Measurements from ENCODE around the gene IPCEF1.
"Not testable (repeated sequence)": the region's sequence is repeated elsewhere in the genome, so short reads cannot be mapped to it uniquely, and the experiment has no call there.

IPCEF1 gene

GRCh38 chr6:154219250-154219649 is 137.4 kb downstream of the IPCEF1 start:
- no peak for DNase-seq (ENCODE audit: low read depth)

GRCh38 chr6:154218787-154219186 is 137.8 kb downstream of the IPCEF1 start:
- no peak for DNase-seq (ENCODE audit: low read depth)

- DNase-seq (ENCODE audit: low read depth), result no peak
Measured at GRCh38 chr6:154218301-154218700, 138.3 kb downstream of the IPCEF1 start.

- no peak for DNase-seq (ENCODE audit: low read depth)
Measured at GRCh38 chr6:154213782-154214181, 142.8 kb downstream of the IPCEF1 start.

GRCh38 chr6:154210678-154211077 is 145.9 kb downstream of the IPCEF1 start:
- DNase-seq (ENCODE audit: low read depth), result no peak

- no peak for DNase-seq (ENCODE audit: low read depth)
Measured at GRCh38 chr6:154209555-154209954, 147.0 kb downstream of the IPCEF1 start.

- no peak for DNase-seq (ENCODE audit: low read depth)
Measured at GRCh38 chr6:154206996-154207395, 149.6 kb downstream of the IPCEF1 start.

- DNase-seq (ENCODE audit: low read depth), result no peak
Measured at GRCh38 chr6:154206141-154206540, 150.5 kb downstream of the IPCEF1 start.

- DNase-seq (ENCODE audit: low read depth), result no peak
Measured at GRCh38 chr6:154202958-154203357, 153.6 kb downstream of the IPCEF1 start.

- DNase-seq (ENCODE audit: low read depth), result no peak
Measured at GRCh38 chr6:154202339-154202738, 154.3 kb downstream of the IPCEF1 start.

- DNase-seq (ENCODE audit: low read depth), result not testable (repeated sequence)
Measured at GRCh38 chr6:154201688-154202087, 154.9 kb downstream of the IPCEF1 start.

GRCh38 chr6:154197196-154197860 is 159.3 kb downstream of the IPCEF1 start:
- peak; percentile 92 for DNase-seq (ENCODE audit: low read depth)

- no peak for DNase-seq (ENCODE audit: low read depth)
Measured at GRCh38 chr6:154196333-154196885, 160.2 kb downstream of the IPCEF1 start.

GRCh38 chr6:154187714-154188113 is 168.9 kb downstream of the IPCEF1 start:
- no peak for DNase-seq (ENCODE audit: low read depth)

- DNase-seq (ENCODE audit: low read depth), result no peak
Measured at GRCh38 chr6:154187203-154187602, 169.4 kb downstream of the IPCEF1 start.

GRCh38 chr6:154179434-154179833 is 177.2 kb downstream of the IPCEF1 start:
- DNase-seq (ENCODE audit: low read depth), result no peak

GRCh38 chr6:154172393-154172792 is 184.2 kb downstream of the IPCEF1 start:
- DNase-seq (ENCODE audit: low read depth), result not testable (repeated sequence)

GRCh38 chr6:154170106-154170505 is 186.5 kb downstream of the IPCEF1 start:
- DNase-seq (ENCODE audit: low read depth), result no peak

- DNase-seq (ENCODE audit: low read depth), result no peak
Measured at GRCh38 chr6:154169193-154169847, 187.3 kb downstream of the IPCEF1 start.

- no peak for DNase-seq (ENCODE audit: low read depth)
Measured at GRCh38 chr6:154167126-154167525, 189.5 kb downstream of the IPCEF1 start.

- no peak for DNase-seq (ENCODE audit: low read depth)
Measured at GRCh38 chr6:154166140-154166539, 190.5 kb downstream of the IPCEF1 start.

GRCh38 chr6:154165478-154165877 is 191.1 kb downstream of the IPCEF1 start:
- no peak for DNase-seq (ENCODE audit: low read depth)

GRCh38 chr6:154164397-154164796 is 192.2 kb downstream of the IPCEF1 start:
- peak; percentile 86 for DNase-seq (ENCODE audit: low read depth)

- DNase-seq (ENCODE audit: low read depth), result no peak
Measured at GRCh38 chr6:154161689-154162088, 194.9 kb downstream of the IPCEF1 start.
